ENCODE data around the gene SVOP. TPM values are rescaled to one million over a fixed set of nuclear protein-coding genes. Genes with fewer than 3 reads are reported as not detected.

The SVOP gene
- total and polyA plus RNA-seq, 2 of the 8 experiments (the other 6 are each of a cell fraction or from before 2014, with no cell fraction given) = 0.06 TPM; not detected in 1

DNA sequence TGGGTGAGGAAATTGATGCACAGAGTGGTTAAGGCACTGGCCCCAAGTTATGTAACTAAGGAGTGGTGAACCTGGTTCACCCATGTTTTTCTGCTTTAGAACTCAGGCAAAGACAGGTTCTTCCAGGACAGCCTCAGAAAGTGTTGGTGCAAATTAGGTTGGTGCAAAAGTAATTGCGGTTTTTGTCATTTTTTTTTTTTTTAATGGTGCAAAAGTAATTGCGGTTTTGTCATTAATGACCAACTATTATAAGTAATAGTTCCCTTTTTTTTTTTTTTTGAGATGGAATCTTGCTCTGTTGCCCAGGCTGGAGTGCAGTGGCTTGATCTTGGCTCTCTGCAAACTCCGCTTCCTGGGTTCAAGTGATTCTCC is 158.3 kb downstream of the SVOP start:
- no peaks in the 10 kb centered on the region for H3K79me1 ChIP-seq (ENCODE audit: low read depth, low read length)
- WGBS, 2 experiments (ENCODE audit: extremely low coverage in 1 of 2, insufficient coverage in 1 of 2, insufficient read length in 1 of 2, insufficient replicate concordance in 2 of 2, low coverage in 1 of 2, low lambda C conversion rate in 2 of 2, missing lambda C conversion rate in 1 of 2) = 84% methylated on average over 3 of the region's 3 CpGs; no CpG with 5 or more reads in 1 of the 2 experiments
- FAIRE-seq (no peak), DNase-seq (ENCODE audit: low read depth in 1 of 2, low spot score in 2 of 2) (no peak)
- H2BK12ac ChIP-seq (ENCODE audit: low read depth, low read length) = no peak overlapping the region
- H3K9me3 ChIP-seq (ENCODE audit: insufficient read depth in 2 of 2, low read depth in 1 of 2, low read length in 1 of 2) = no peaks in the 10 kb centered on the region
- H3K27me3 ChIP-seq (replicated peaks in 1 of 4; ENCODE audit: control insufficient read depth in 3 of 4, extremely low read depth in 1 of 4, insufficient read depth in 3 of 4, low read length in 3 of 4) = peaks cover 0 to 2% (median 0%) of the 10 kb centered on the region in 4 experiments; a peak in 3 of 7 replicates
- H3K27ac ChIP-seq (ENCODE audit: low read depth, low read length) = no peak overlapping the region
- no peak overlapping the region for H3K14ac ChIP-seq (ENCODE audit: insufficient read length)
- no peak overlapping the region for H3K18ac ChIP-seq (ENCODE audit: extremely low read depth, low read length)
- no peak overlapping the region for H3K23ac ChIP-seq (ENCODE audit: insufficient read length)
- no peak overlapping the region for H2AK5ac ChIP-seq (ENCODE audit: low read depth, low read length)
- no peak overlapping the region for H2BK5ac ChIP-seq (ENCODE audit: low read depth, low read length)
- peaks cover 5% of the 10 kb centered on the region; the same call in 1 of the 2 replicates for H3K23me2 ChIP-seq (ENCODE audit: low read depth, low read length)
- ChIA-PET POLR2A (ENCODE audit: partially characterized antibody) (no interaction called here), CTCF (ENCODE audit: partially characterized antibody) (interaction anchor here (0.6 to 2.1 kb wide), 4 partner anchors 10 to 120 kb away, joined by 3 to 9 read pairs (median 4); no protein-coding TSS in a partner anchor)
- H4K8ac ChIP-seq (ENCODE audit: extremely low read depth, insufficient read depth, low read length) = no peak overlapping the region
- no peak overlapping the region for H2BK15ac ChIP-seq (ENCODE audit: low read length)
- no peak overlapping the region for H3K9ac ChIP-seq (replicated peaks in 1 of 4; ENCODE audit: extremely low read depth in 1 of 4, low read depth in 3 of 4, low read length in 3 of 4)
- H3K4me3 ChIP-seq (ENCODE audit: extremely low read depth in 1 of 4, insufficient read depth in 2 of 4, low read depth in 3 of 4, low read length in 4 of 4) = no peak overlapping the region
- H4K5ac ChIP-seq (ENCODE audit: insufficient read length, low read depth, low read length) = no peak overlapping the region
- no peaks in the 10 kb centered on the region for H3K79me2 ChIP-seq (ENCODE audit: control insufficient read depth in 1 of 2, insufficient read depth in 2 of 2, low read length in 2 of 2)
- no peak overlapping the region for H2AFZ ChIP-seq (ENCODE audit: low read length)
- peaks cover 4 to 14% (median 9%) of the 10 kb centered on the region in 4 experiments for H3K4me1 ChIP-seq (replicated peaks in 1 of 4; ENCODE audit: control insufficient read depth in 3 of 4, insufficient read depth in 4 of 4, low read length in 3 of 4)
- H3K4ac ChIP-seq (replicated peaks; ENCODE audit: insufficient read length, low read depth, low read length) = no peak overlapping the region
- no peak overlapping the region for H2BK120ac ChIP-seq (replicated peaks; ENCODE audit: low read depth, low read length)
- H2BK20ac ChIP-seq (ENCODE audit: low read length) = no peak overlapping the region
- no peak overlapping the region for H4K91ac ChIP-seq (replicated peaks; ENCODE audit: insufficient read length, low read length)
- no peaks in the 10 kb centered on the region for H4K20me1 ChIP-seq (replicated peaks in 1 of 2; ENCODE audit: control insufficient read depth in 1 of 2, insufficient read depth in 2 of 2, low read length in 2 of 2)
- H3K36me3 ChIP-seq (ENCODE audit: control insufficient read depth in 2 of 4, insufficient read depth in 4 of 4, low read length in 3 of 4) = no peaks in the 10 kb centered on the region
- no peak overlapping the region for H3K56ac ChIP-seq (replicated peaks; ENCODE audit: insufficient read length, low read depth, low read length)
- H3K4me2 ChIP-seq (ENCODE audit: insufficient read depth in 1 of 2, low read depth in 2 of 2, low read length in 2 of 2) = no peak overlapping the region
- TF ChIP-seq SRF (IDR thresholded peaks at IDR 0.05; ENCODE audit: low read depth, low read length) = no peak
- no peak for TF ChIP-seq CBX5 (IDR thresholded peaks at IDR 0.05; ENCODE audit: low read depth, low read length)
- no peak for TF ChIP-seq EZH2 (IDR thresholded peaks at IDR 0.05; ENCODE audit: low read depth, low read length, severe bottlenecking)
- TF ChIP-seq ZNF274 (IDR thresholded peaks at IDR 0.05; ENCODE audit: borderline replicate concordance, extremely low read depth, low read length) = no peak
- TF ChIP-seq JUND (IDR thresholded peaks at IDR 0.05; ENCODE audit: low read length) = no peak
- no peak for TF ChIP-seq SIRT6 (IDR thresholded peaks at IDR 0.05; ENCODE audit: low read length)
- no peak for TF ChIP-seq EP300 (IDR thresholded peaks at IDR 0.05; ENCODE audit: borderline replicate concordance in 1 of 2, low read depth in 2 of 2, low read length in 2 of 2)
- no peak for TF ChIP-seq RAD21 (IDR thresholded peaks at IDR 0.05 in 1 of 2, conservative IDR thresholded peaks at IDR 0.05 in 1 of 2; ENCODE audit: low read depth in 2 of 2, low read length in 2 of 2)
- TF ChIP-seq, protein P1, sequence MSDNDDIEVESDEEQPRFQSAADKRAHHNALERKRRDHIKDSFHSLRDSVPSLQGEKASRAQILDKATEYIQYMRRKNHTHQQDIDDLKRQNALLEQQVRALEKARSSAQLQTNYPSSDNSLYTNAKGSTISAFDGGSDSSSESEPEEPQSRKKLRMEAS (IDR thresholded peaks at IDR 0.05) = no peak
- no peak for TF ChIP-seq HDAC6 (IDR thresholded peaks at IDR 0.05; ENCODE audit: low read depth, low read length)
